Smooth muscle cell (in vitro differentiated cells): ENCODE data around the gene CYSRT1. TPM values are rescaled to one million over a fixed set of nuclear protein-coding genes. Genes with fewer than 3 reads are reported as not detected.

ENCODE experiments used
- DNase-seq: peaks from one replicate; lab custom pipeline; 2025; ENCODE audit not compliant: unreplicated experiment; lab: John Stamatoyannopoulos, UW
- H2AFZ ChIP-seq: fragments of 200-600 bp; sonication (generic); 2 replicates; pipeline ENCODE4 v1.6.0; 2016; ENCODE audit warnings: antibody characterized with exemption, low read depth, mild to moderate bottlenecking
- H3F3A ChIP-seq: fragments of 200-600 bp; sonication (generic); 2 replicates; pipeline ENCODE4 v1.6.0; 2017; ENCODE audit warnings: antibody characterized with exemption, low read depth
- H3K27ac ChIP-seq: fragments of 200-600 bp; sonication (generic); 2 replicates; pipeline ENCODE4 v1.5.1; 2016; ENCODE audit warnings: low read depth, mild to moderate bottlenecking
- H3K27me3 ChIP-seq: fragments of 200-600 bp; sonication (generic); 2 replicates; pipeline ENCODE4 v1.6.1; 2016; ENCODE audit warnings: low read depth, mild to moderate bottlenecking
- H3K36me3 ChIP-seq: fragments of 200-600 bp; sonication (generic); 2 replicates; pipeline ENCODE4 v1.5.1; 2016; ENCODE audit warnings: low read depth
- H3K4me1 ChIP-seq: fragments of 200-600 bp; sonication (generic); 2 replicates; pipeline ENCODE4 v1.5.1; 2016; ENCODE audit warnings: low read depth
- H3K4me2 ChIP-seq: fragments of 200-600 bp; sonication (generic); 2 replicates; pipeline ENCODE4 v1.6.0; 2016; ENCODE audit warnings: mild to moderate bottlenecking
- H3K4me3 ChIP-seq: fragments of 200-600 bp; sonication (generic); 2 replicates; pipeline ENCODE4 v1.5.1; 2016; ENCODE audit warnings: mild to moderate bottlenecking
- H3K79me2 ChIP-seq: fragments of 200-600 bp; sonication (generic); 2 replicates; pipeline ENCODE4 v1.6.0; 2016; ENCODE audit warnings: low read depth, mild to moderate bottlenecking
- H3K9ac ChIP-seq: fragments of 200-600 bp; sonication (generic); 2 replicates; pipeline ENCODE4 v1.6.0; 2016; ENCODE audit warnings: low read depth
- H3K9me3 ChIP-seq: fragments of 200-600 bp; sonication (generic); replicated peaks from 2 replicates; pipeline ENCODE4 v1.5.1; 2016; ENCODE audit warnings: low read depth
- H4K20me1 ChIP-seq: fragments of 200-600 bp; sonication (generic); 2 replicates; pipeline ENCODE4 v1.6.0; 2016; ENCODE audit warnings: low read depth
- CTCF ChIP-seq: fragments of 200-600 bp; sonication (generic); IDR thresholded peaks from 2 replicates; pipeline ENCODE4 v1.5.1; 2017; ENCODE audit warnings: borderline replicate concordance, mild to moderate bottlenecking, antibody characterized with exemption; ENCODE audit not compliant: insufficient read depth, poor library complexity, severe bottlenecking
- WGBS: methylation state at CpG from one replicate; pipeline ENCODE4 v1.1.7; 2016; ENCODE audit warnings: low lambda C conversion rate; 5-methylcytosine and 5-hydroxymethylcytosine counted together
- polyA plus RNA-seq: library from polyadenylated mRNA; unstranded; fragments of >200 nt; fragmentation: Nextera tagmentation; extraction: Ambion mirVana; gene quantifications from 2 replicates; pipeline ENCODE4 v1.2.1, GENCODE V29; 2016
- total RNA-seq: library from RNA; depleted of rRNA; stranded (reverse); fragments of >200 nt; gene quantifications from 2 replicates; pipeline ENCODE4 v1.2.3, GENCODE V29; 2014

CYSRT1 gene
- total and polyA plus RNA-seq, 2 experiments from 2014 or later: 2.3 to 2.4 TPM

GRCh38 chr9:137206602-137207001 lies 18.4 kb upstream of the CYSRT1 start:
- no peaks in the 10 kb centered on the region for H4K20me1 ChIP-seq
- no peak for TF ChIP-seq CTCF
- peak overlapping the region; percentile 98 for H3K4me3 ChIP-seq
- no peak for DNase-seq
- peak overlapping the region; percentile 98 for H3K4me2 ChIP-seq
- no peaks in the 10 kb centered on the region for H3K27me3 ChIP-seq
- H3K9ac ChIP-seq: peak overlapping the region; percentile 94
- no peaks in the 10 kb centered on the region for H3K36me3 ChIP-seq
- WGBS: 91% methylated on average over 7 of the region's 7 CpGs
- peaks cover 17% of the 10 kb centered on the region for H3K4me1 ChIP-seq
- H2AFZ ChIP-seq: no peak overlapping the region
- H3K9me3 ChIP-seq: no peaks in the 10 kb centered on the region
- no peak overlapping the region for H3K27ac ChIP-seq
- peaks cover 44% of the 10 kb centered on the region for H3K79me2 ChIP-seq
- no peaks in the 10 kb centered on the region for H3F3A ChIP-seq

- peaks cover 2% of the 10 kb centered on the region for H3K4me1 ChIP-seq
- no peak for TF ChIP-seq CTCF
- peaks cover 4% of the 10 kb centered on the region for H3K79me2 ChIP-seq
- H3K4me2 ChIP-seq: no peak overlapping the region
- H2AFZ ChIP-seq: no peak overlapping the region
- no peaks in the 10 kb centered on the region for H3K36me3 ChIP-seq
- H4K20me1 ChIP-seq: no peaks in the 10 kb centered on the region
- no peaks in the 10 kb centered on the region for H3F3A ChIP-seq
- H3K4me3 ChIP-seq: no peak overlapping the region
- no peaks in the 10 kb centered on the region for H3K27me3 ChIP-seq
- no peak for DNase-seq
- no peaks in the 10 kb centered on the region for H3K9me3 ChIP-seq
- H3K9ac ChIP-seq: no peak overlapping the region
- WGBS: 94% methylated on average over 13 of the region's 13 CpGs
- no peak overlapping the region for H3K27ac ChIP-seq
These were observed 13.4 kb upstream of the CYSRT1 start for GRCh38 chr9:137211532-137211931.

GRCh38 chr9:137212520-137212919 lies 12.5 kb upstream of the CYSRT1 start:
- Histone ChIP-seq H3F3A (no peaks in the 10 kb centered on the region), H3K9ac (no peak overlapping the region), H3K27me3 (no peaks in the 10 kb centered on the region), H3K27ac (no peak overlapping the region), H4K20me1 (no peaks in the 10 kb centered on the region), H3K4me2 (no peak overlapping the region), H3K36me3 (no peaks in the 10 kb centered on the region), H3K4me3 (no peak overlapping the region), H2AFZ (no peak overlapping the region), H3K79me2 (no peaks in the 10 kb centered on the region), H3K4me1 (no peaks in the 10 kb centered on the region), H3K9me3 (no peaks in the 10 kb centered on the region)
- WGBS: 95% methylated on average over 20 of the region's 21 CpGs
- TF ChIP-seq CTCF: no peak
- no peak for DNase-seq
